HepG2 (cell line): ENCODE data around the gene MYLK2. TPM values are rescaled to one million over a fixed set of nuclear protein-coding genes. Genes with fewer than 3 reads are reported as not detected.

Source experiments
- ARNT ChIP-seq: fragments of 450-650 bp; IDR thresholded peaks from 2 replicates; pipeline ENCODE4 v1.6.1; 2017
- FLYWCH1 ChIP-seq: sonication (generic); formaldehyde crosslinking; IDR thresholded peaks from 2 replicates; pipeline ENCODE4 v1.8.1; 2023; ENCODE audit warnings: mild to moderate bottlenecking, missing genetic modification reagents
- FOXK1 ChIP-seq: sonication (generic); formaldehyde crosslinking; IDR thresholded peaks from 2 replicates; pipeline ENCODE4 v1.4.0; 2020; ENCODE audit warnings: low read depth, missing genetic modification reagents, borderline replicate concordance
- FOXK2 ChIP-seq: fragments of 450-650 bp; IDR thresholded peaks from 2 replicates; pipeline ENCODE4 v1.6.1; 2016
- HNRNPL ChIP-seq: fragments of 200-400 bp; formaldehyde crosslinking; IDR thresholded peaks from 2 replicates; pipeline ENCODE4 v1.6.1; 2017; ENCODE audit warnings: mild to moderate bottlenecking, low read depth, low read length
- NKX3-1 ChIP-seq: sonication (generic); formaldehyde crosslinking; IDR thresholded peaks from 2 replicates; pipeline ENCODE4 v1.5.0; 2020; ENCODE audit warnings: missing genetic modification reagents
- PAX8 ChIP-seq: sonication (generic); formaldehyde crosslinking; IDR thresholded peaks from 2 replicates; pipeline ENCODE4 v1.8.0; 2022; ENCODE audit warnings: mild to moderate bottlenecking, missing genetic modification reagents, borderline replicate concordance
- SRY ChIP-seq: sonication (generic); formaldehyde crosslinking; IDR thresholded peaks from 2 replicates; pipeline ENCODE4 v1.8.0; 2022; ENCODE audit warnings: mild to moderate bottlenecking, missing genetic modification reagents
- YEATS4 ChIP-seq: sonication (generic); formaldehyde crosslinking; IDR thresholded peaks from 2 replicates; pipeline ENCODE4 v1.4.0; 2020; ENCODE audit warnings: missing genetic modification reagents, borderline replicate concordance
- ZNF44 ChIP-seq: sonication (generic); formaldehyde crosslinking; IDR thresholded peaks from 2 replicates; pipeline ENCODE4 v1.5.1; 2020; ENCODE audit warnings: mild to moderate bottlenecking, missing genetic modification reagents
- ZNF790 ChIP-seq: sonication (generic); formaldehyde crosslinking; IDR thresholded peaks from 2 replicates; pipeline ENCODE4 v1.8.0; 2022; ENCODE audit warnings: missing genetic modification reagents, mild to moderate bottlenecking, borderline replicate concordance
- polyA plus RNA-seq, 8 experiments: library from polyadenylated mRNA; depleted of rRNA in 3 of 8; stranded (reverse) in 7 of 8; unstranded in 1 of 8; fragments of >200 nt; fragmentation: Illumina TruSeq in 4 of 8; extraction: Trizol in 4 of 8; gene quantifications; 2 replicates each; pipeline versions ENCODE4 v1.2.1 to v1.2.3, GENCODE V29; 2011 to 2016; ENCODE audit warnings: low read depth in 4 of 8, missing spikeins in 1 of 8, mixed read lengths in 1 of 8; ENCODE audit not compliant: insufficient read depth in 1 of 8
- total RNA-seq, 5 experiments: library from RNA; depleted of rRNA; stranded (reverse); fragments of >200 nt; fragmentation: Illumina TruSeq; extraction: Trizol; gene quantifications; 2 replicates each; pipeline ENCODE4 v1.2.3, GENCODE V29; 2016; ENCODE audit warnings: low read depth in 1 of 5
- TF ChIP-seq, protein P1 (sequence below): sonication (generic); formaldehyde crosslinking; IDR thresholded peaks from 2 replicates; pipeline ENCODE4 v1.4.0; 2020; ENCODE audit warnings: mild to moderate bottlenecking, missing genetic modification reagents
- TF ChIP-seq, protein P2 (sequence below): sonication (generic); formaldehyde crosslinking; IDR thresholded peaks from 2 replicates; pipeline ENCODE4 v1.8.1; 2022; ENCODE audit warnings: mild to moderate bottlenecking, missing genetic modification reagents
- TF ChIP-seq, protein P3 (sequence below): sonication (generic); formaldehyde crosslinking; IDR thresholded peaks from 2 replicates; pipeline ENCODE4 v1.8.0; 2022; ENCODE audit warnings: missing genetic modification reagents, mild to moderate bottlenecking, inconsistent platforms, borderline replicate concordance
- TF ChIP-seq, protein P4 (sequence below): sonication (generic); formaldehyde crosslinking; IDR thresholded peaks from 2 replicates; pipeline ENCODE4 v1.4.0; 2020; ENCODE audit warnings: missing genetic modification reagents, borderline replicate concordance

MYLK2 gene
- total and polyA plus RNA-seq, 2 of the 13 experiments (the other 11 are each of a cell fraction or from before 2014, with no cell fraction given): 0.27 TPM; not detected in 1

DNA sequence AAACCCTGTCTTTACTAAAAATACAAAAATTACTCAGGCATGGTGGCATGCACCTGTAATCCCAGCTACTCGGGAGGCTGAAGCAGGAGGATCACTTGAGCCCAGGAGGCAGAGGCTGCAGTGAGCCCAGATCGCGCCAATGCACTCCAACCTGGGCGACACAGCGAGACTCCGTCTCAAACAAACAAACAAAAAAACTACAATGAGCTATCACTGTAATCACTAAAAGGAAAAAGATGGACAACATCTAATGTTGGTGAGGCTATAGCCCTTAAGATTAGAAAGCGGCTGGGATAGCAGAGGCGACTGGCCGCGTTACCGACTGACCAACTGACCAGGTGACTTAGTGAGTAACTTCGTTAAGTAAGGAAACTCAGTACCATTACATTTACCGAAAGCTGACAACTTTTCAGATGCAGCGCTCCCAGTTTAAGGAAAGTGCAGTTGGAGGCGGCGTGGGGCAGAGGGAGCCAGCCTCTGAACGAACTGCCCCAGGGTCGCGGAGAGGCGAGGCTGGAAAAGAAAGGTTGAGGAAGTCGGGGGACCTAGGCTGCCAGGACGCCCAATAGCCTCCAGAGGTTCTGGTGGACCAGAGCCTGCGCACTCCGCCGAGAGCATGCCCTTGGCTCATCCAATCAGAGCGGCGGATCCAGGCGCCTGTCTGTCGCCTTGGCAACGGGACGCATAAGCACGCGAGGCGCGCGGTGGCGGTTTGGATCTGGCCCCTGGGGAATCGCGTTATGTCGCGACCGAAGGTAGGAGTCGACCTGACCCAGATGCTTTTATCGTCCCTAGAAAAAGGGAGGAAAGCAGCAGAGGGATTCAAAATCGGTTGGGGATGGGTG, 60.2 kb downstream of the MYLK2 start (continued):
- TF ChIP-seq, protein P1, sequence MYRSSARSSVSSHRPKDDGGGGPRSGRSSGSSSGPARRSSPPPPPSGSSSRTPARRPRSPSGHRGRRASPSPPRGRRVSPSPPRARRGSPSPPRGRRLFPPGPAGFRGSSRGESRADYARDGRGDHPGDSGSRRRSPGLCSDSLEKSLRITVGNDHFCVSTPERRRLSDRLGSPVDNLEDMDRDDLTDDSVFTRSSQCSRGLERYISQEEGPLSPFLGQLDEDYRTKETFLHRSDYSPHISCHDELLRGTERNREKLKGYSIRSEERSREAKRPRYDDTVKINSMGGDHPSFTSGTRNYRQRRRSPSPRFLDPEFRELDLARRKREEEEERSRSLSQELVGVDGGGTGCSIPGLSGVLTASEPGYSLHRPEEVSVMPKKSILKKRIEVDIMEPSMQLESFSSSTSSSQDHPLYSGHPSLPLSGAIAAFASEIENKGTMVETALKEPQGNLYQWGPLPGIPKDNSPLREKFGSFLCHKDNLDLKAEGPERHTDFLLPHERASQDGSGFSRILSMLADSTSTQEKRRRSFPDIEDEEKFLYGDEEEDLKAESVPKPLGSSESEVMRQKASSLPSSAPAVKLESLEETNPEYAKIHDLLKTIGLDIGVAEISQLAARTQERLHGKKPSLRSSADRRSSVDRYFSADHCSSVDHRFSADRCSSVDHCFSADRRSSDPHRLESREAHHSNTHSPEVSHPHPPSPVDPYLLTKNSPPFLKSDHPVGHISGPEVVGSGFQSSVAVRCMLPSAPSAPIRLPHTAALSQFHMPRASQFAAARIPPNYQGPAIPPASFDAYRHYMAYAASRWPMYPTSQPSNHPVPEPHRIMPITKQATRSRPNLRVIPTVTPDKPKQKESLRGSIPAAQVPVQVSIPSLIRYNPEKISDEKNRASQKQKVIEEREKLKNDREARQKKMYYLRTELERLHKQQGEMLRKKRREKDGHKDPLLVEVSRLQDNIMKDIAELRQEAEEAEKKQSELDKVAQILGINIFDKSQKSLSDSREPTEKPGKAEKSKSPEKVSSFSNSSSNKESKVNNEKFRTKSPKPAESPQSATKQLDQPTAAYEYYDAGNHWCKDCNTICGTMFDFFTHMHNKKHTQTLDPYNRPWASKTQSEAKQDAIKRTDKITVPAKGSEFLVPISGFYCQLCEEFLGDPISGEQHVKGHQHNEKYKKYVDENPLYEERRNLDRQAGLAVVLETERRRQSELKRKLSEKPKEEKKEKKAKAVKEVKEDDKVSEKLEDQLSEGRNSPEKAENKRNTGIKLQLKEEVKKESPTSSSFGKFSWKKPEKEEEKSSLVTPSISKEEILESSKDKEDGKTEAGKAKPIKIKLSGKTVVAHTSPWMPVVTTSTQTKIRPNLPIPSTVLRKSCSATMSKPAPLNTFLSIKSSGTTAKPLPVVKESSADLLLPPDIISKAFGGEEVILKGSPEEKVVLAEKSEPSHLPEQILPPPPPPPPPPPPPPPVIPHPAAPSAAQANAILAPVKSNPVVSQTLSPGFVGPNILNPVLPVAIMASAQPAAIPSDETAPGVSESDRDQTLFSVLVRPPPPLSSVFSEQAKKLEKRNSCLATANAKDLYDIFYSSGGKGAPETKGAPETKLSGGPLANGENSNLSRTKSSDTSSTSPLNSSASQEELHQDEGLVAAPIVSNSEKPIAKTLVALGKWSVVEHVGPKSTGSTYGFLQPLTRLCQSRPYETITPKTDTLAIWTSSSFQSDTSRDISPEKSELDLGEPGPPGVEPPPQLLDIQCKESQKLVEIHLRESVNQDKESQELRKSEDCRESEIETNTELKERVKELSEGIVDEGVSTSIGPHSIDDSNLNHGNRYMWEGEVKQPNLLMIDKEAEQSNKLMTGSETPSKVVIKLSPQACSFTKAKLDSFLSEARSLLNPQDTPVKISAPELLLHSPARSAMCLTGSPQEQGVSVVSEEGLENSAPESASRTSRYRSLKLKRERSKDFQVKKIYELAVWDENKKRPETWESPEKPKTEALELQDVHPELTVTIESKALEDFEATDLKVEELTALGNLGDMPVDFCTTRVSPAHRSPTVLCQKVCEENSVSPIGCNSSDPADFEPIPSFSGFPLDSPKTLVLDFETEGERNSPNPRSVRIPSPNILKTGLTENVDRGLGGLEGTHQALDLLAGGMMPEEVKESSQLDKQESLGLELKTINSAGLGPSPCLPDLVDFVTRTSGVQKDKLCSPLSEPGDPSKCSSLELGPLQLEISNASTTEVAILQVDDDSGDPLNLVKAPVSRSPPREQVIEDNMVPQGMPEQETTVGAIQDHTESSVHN (CRISPR knock-in tag): 0 out of 2 replicates have a peak, but pooled peaks have one; percentile 55
- TF ChIP-seq FLYWCH1 (no peak), FOXK1 (CRISPR knock-in tag) (0 out of 2 replicates have a peak, but pooled peaks have one; percentile 57), PAX8 (CRISPR knock-in tag) (peak; percentile 73; the same call in 1 of the 2 replicates), ZNF790 (CRISPR knock-in tag) (no peak), ZNF44 (peak; percentile 87; the same call in 1 of the 2 replicates), ARNT (no peak), YEATS4 (CRISPR knock-in tag) (peak; percentile 60), HNRNPL (no peak), SRY (peak; percentile 20; the same call in 1 of the 2 replicates), FOXK2 (no peak), NKX3-1 (CRISPR knock-in tag) (0 out of 2 replicates have a peak, but pooled peaks have one; percentile 52)
- TF ChIP-seq, protein P2, sequence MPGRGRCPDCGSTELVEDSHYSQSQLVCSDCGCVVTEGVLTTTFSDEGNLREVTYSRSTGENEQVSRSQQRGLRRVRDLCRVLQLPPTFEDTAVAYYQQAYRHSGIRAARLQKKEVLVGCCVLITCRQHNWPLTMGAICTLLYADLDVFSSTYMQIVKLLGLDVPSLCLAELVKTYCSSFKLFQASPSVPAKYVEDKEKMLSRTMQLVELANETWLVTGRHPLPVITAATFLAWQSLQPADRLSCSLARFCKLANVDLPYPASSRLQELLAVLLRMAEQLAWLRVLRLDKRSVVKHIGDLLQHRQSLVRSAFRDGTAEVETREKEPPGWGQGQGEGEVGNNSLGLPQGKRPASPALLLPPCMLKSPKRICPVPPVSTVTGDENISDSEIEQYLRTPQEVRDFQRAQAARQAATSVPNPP (CRISPR knock-in tag): no peak
- TF ChIP-seq, protein P3, sequence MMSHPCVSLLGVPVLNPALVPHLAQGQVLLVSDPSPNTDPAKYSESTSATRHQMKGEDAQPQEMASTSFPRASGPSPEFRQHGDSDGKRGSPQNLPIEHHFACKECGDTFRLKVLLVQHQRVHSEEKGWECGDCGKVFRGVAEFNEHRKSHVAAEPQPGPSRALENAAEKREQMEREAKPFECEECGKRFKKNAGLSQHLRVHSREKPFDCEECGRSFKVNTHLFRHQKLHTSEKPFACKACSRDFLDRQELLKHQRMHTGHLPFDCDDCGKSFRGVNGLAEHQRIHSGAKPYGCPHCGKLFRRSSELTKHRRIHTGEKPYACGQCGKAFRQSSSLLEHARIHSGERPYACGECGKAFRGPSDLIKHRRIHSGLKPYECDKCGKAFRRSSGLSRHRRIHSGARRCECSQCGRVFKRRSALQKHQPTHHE (CRISPR knock-in tag): peak; percentile 86; the same call in 1 of the 2 replicates
- TF ChIP-seq, protein P4, sequence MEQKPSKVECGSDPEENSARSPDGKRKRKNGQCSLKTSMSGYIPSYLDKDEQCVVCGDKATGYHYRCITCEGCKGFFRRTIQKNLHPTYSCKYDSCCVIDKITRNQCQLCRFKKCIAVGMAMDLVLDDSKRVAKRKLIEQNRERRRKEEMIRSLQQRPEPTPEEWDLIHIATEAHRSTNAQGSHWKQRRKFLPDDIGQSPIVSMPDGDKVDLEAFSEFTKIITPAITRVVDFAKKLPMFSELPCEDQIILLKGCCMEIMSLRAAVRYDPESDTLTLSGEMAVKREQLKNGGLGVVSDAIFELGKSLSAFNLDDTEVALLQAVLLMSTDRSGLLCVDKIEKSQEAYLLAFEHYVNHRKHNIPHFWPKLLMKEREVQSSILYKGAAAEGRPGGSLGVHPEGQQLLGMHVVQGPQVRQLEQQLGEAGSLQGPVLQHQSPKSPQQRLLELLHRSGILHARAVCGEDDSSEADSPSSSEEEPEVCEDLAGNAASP (CRISPR knock-in tag): peak; percentile 41; the same call in 1 of the 2 replicates
